Chondrocyte (in vitro differentiated cells): ENCODE results near the gene AJAP1. TPM values are rescaled to one million over a fixed set of nuclear protein-coding genes. Genes with fewer than 3 reads are reported as not detected.

Source experiments
- DNase-seq: peaks from one replicate; pipeline ENCODE4 v3.0.0; 2021; ENCODE audit warnings: mixed read lengths, low spot score
- H3K27ac Mint-ChIP-seq: one replicate; pipeline ENCODE4 v1.8.0; 2021; ENCODE audit warnings: mild to moderate bottlenecking, moderate library complexity, mixed read lengths; ENCODE audit not compliant: unreplicated experiment
- H3K27me3 Mint-ChIP-seq: 2 replicates; pipeline ENCODE4 v1.8.0; 2021; ENCODE audit warnings: low read depth, mixed read lengths
- H3K36me3 Mint-ChIP-seq: 2 replicates; pipeline ENCODE4 v1.8.0; 2021; ENCODE audit warnings: low read depth, mixed read lengths
- H3K4me1 Mint-ChIP-seq: 2 replicates; pipeline ENCODE4 v1.8.0; 2021; ENCODE audit warnings: low read depth, mild to moderate bottlenecking, mixed read lengths
- H3K4me3 Mint-ChIP-seq: one replicate; pipeline ENCODE4 v1.8.0; 2021; ENCODE audit warnings: mild to moderate bottlenecking, moderate library complexity, mixed read lengths; ENCODE audit not compliant: unreplicated experiment
- H3K9me3 Mint-ChIP-seq: 2 replicates; pipeline ENCODE4 v1.8.0; 2021; ENCODE audit warnings: low read depth, mixed read lengths
- CTCF ChIP-seq: fragments of 200-600 bp; sonication (generic); IDR thresholded peaks from 2 replicates; pipeline ENCODE4 v1.5.0; 2021; ENCODE audit warnings: antibody characterized with exemption, mild to moderate bottlenecking, moderate library complexity
- total RNA-seq: library from RNA; stranded (reverse); gene quantifications from 3 replicates; pipeline ENCODE4 v1.2.1, GENCODE V29; 2021

The AJAP1 gene
- total RNA-seq, 1 donor from 2014 or later = not detected

- Mint-ChIP-seq H3K4me3 (no peak overlapping the region), H3K36me3 (no peaks in the 10 kb centered on the region), H3K4me1 (no peaks in the 10 kb centered on the region), H3K27me3 (peaks cover 12% of the 10 kb centered on the region), H3K27ac (no peak overlapping the region), H3K9me3 (no peaks in the 10 kb centered on the region)
- no peak for TF ChIP-seq CTCF
- peak; percentile 77 for DNase-seq
Measured at GRCh38 chr1:4636644-4637380, 17.6 kb upstream of the AJAP1 start.

- Mint-ChIP-seq H3K9me3 (no peaks in the 10 kb centered on the region), H3K27ac (no peak overlapping the region), H3K4me3 (no peak overlapping the region), H3K27me3 (peaks cover 9% of the 10 kb centered on the region), H3K36me3 (no peaks in the 10 kb centered on the region), H3K4me1 (no peaks in the 10 kb centered on the region)
- no peak for DNase-seq
- no peak for TF ChIP-seq CTCF
Measured at GRCh38 chr1:4637616-4638344, 16.6 kb upstream of the AJAP1 start.

- peaks cover 12% of the 10 kb centered on the region for H3K27me3 Mint-ChIP-seq
- H3K27ac Mint-ChIP-seq = no peak overlapping the region
- no peaks in the 10 kb centered on the region for H3K9me3 Mint-ChIP-seq
- TF ChIP-seq CTCF = no peak
- DNase-seq = no peak
- no peaks in the 10 kb centered on the region for H3K36me3 Mint-ChIP-seq
- H3K4me3 Mint-ChIP-seq = no peak overlapping the region
- H3K4me1 Mint-ChIP-seq = no peaks in the 10 kb centered on the region
Measured at GRCh38 chr1:4638345-4638729, 16.1 kb upstream of the AJAP1 start.

- Mint-ChIP-seq H3K27ac (no peak overlapping the region), H3K36me3 (no peaks in the 10 kb centered on the region), H3K4me1 (no peaks in the 10 kb centered on the region), H3K9me3 (no peaks in the 10 kb centered on the region), H3K4me3 (no peak overlapping the region), H3K27me3 (peaks cover 14% of the 10 kb centered on the region)
- no peak for DNase-seq
- no peak for TF ChIP-seq CTCF
Measured at GRCh38 chr1:4640931-4641330, 13.5 kb upstream of the AJAP1 start.

- no peak for TF ChIP-seq CTCF
- Mint-ChIP-seq H3K9me3 (no peaks in the 10 kb centered on the region), H3K4me3 (no peak overlapping the region), H3K27me3 (peaks cover 9% of the 10 kb centered on the region), H3K36me3 (no peaks in the 10 kb centered on the region), H3K27ac (no peak overlapping the region), H3K4me1 (no peaks in the 10 kb centered on the region)
- no peak for DNase-seq
Measured at GRCh38 chr1:4647391-4647790, 7.0 kb upstream of the AJAP1 start.
